ENCODE measurements around the gene MGAT5B.

Gene MGAT5B

GRCh38 chr17:76911299-76912017 is 43.3 kb downstream of the MGAT5B start:
- FAIRE-seq (no peak), DNase-seq (ENCODE audit: insufficient read length) (no peak)
- no peak for TF ChIP-seq TAF1 (IDR thresholded peaks at IDR 0.05; ENCODE audit: borderline replicate concordance, low read depth, low read length)
- no peak for TF ChIP-seq POLR2AphosphoS5 (IDR thresholded peaks at IDR 0.05; ENCODE audit: low read depth, low read length)
- TF ChIP-seq POLR2A (IDR thresholded peaks at IDR 0.05; ENCODE audit: low read depth, low read length), result no peak

GRCh38 chr17:76912421-76913164 is 44.4 kb downstream of the MGAT5B start:
- FAIRE-seq (no peak), DNase-seq (ENCODE audit: insufficient read length) (no peak)
- no peak for TF ChIP-seq POLR2A (IDR thresholded peaks at IDR 0.05; ENCODE audit: low read depth, low read length)
- no peak for TF ChIP-seq TAF1 (IDR thresholded peaks at IDR 0.05; ENCODE audit: borderline replicate concordance, low read depth, low read length)
- TF ChIP-seq POLR2AphosphoS5 (IDR thresholded peaks at IDR 0.05; ENCODE audit: low read depth, low read length), result no peak

- DNase-seq (ENCODE audit: insufficient read length) (no peak), FAIRE-seq (no peak)
- no peak for TF ChIP-seq POLR2AphosphoS5 (IDR thresholded peaks at IDR 0.05; ENCODE audit: low read depth, low read length)
- no peak for TF ChIP-seq TAF1 (IDR thresholded peaks at IDR 0.05; ENCODE audit: borderline replicate concordance, low read depth, low read length)
- no peak for TF ChIP-seq POLR2A (IDR thresholded peaks at IDR 0.05; ENCODE audit: low read depth, low read length)
Measured at GRCh38 chr17:76914937-76915336, 46.7 kb downstream of the MGAT5B start.

- TF ChIP-seq POLR2AphosphoS5 (IDR thresholded peaks at IDR 0.05; ENCODE audit: low read depth, low read length) (no peak), POLR2A (IDR thresholded peaks at IDR 0.05; ENCODE audit: low read depth, low read length) (no peak), TAF1 (IDR thresholded peaks at IDR 0.05; ENCODE audit: borderline replicate concordance, low read depth, low read length) (no peak)
- FAIRE-seq (no peak), DNase-seq (ENCODE audit: insufficient read length) (no peak)
Measured at GRCh38 chr17:76915840-76916510, 47.8 kb downstream of the MGAT5B start.

DNA sequence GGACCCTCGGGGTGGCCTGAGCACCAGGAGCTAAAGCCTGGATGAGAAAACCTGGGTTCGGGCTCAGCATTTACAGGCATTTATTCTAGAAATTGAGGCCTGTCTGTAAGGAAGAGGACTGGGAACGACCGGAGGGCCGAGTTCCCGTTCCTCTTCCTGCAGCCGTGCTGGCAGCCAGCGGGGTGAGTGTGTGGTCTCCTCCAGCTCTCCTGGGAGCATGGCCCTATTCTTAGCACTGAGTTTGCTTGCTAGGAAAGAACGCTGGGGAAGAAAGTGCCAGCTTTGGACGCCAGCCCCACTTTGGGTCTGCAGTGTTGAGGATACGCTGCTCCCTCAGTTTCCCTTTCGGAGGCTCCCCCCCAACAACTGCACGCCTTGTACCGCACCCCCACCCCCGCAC is 49.6 kb downstream of the MGAT5B start:
- FAIRE-seq (no peak), DNase-seq (ENCODE audit: insufficient read length) (no peak)
- TF ChIP-seq POLR2AphosphoS5 (IDR thresholded peaks at IDR 0.05; ENCODE audit: low read depth, low read length) (no peak), TAF1 (IDR thresholded peaks at IDR 0.05; ENCODE audit: borderline replicate concordance, low read depth, low read length) (no peak), POLR2A (IDR thresholded peaks at IDR 0.05; ENCODE audit: low read depth, low read length) (no peak)

DNA sequence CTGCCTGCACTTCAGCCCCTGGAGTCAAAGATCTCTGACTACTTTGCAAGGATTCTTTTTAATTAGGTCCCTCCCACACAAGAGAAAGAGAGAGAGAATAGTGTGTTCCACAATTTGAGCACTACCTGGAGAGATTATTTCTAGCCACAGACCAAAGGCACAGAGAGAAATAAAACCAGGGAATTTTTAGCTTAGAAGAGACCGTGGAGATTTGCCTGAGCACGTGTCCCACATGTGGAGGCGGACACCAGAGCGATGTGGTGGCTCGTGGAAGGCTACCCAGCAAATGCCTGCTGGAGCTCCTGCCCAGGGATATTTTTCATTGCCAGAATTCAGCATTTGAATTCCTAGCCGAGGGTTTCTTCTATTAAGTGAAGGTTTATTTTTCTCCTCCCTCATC is 50.6 kb downstream of the MGAT5B start:
- FAIRE-seq (no peak), DNase-seq (ENCODE audit: insufficient read length) (no peak)
- no peak for TF ChIP-seq POLR2AphosphoS5 (IDR thresholded peaks at IDR 0.05; ENCODE audit: low read depth, low read length)
- TF ChIP-seq POLR2A (IDR thresholded peaks at IDR 0.05; ENCODE audit: low read depth, low read length), result no peak
- TF ChIP-seq TAF1 (IDR thresholded peaks at IDR 0.05; ENCODE audit: borderline replicate concordance, low read depth, low read length), result no peak

DNA sequence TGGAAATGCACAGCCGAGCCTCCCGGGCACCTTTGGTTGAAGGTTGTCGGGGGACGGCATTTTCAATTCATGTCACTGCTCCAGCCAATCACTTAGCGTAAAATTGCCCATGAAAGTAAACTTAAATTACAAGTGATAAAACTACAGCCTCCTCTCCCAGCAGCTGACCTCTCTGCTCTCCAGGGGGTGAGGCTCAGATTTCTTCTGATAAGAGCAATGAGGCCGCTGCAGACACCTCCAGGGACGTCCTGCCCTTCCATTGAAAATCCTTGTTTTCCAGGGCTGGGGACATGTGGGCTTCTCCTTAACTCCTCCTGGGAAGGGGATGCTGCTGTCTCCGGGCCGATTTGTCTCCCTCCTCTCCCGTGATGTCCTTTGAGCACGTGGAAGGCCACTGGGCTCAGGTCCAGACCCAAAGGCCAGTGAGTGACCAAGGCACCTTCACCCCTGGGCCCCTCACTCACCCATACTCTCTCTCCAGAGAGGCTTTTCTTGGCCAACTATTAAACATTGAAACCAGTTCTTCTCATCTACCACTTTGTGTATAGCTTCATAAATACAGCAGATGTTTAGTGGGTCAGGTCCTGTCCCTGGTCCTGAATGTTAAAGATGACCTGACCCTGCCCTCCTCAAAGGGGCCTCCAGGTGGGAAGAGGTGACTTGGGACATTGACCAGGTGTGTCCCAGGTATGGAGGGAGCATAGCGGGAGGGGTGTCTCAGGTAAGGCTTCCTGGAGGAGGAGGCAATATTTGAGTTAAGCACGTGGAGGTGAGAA is 52.3 kb downstream of the MGAT5B start:
- DNase-seq (ENCODE audit: insufficient read length) (no peak), FAIRE-seq (no peak)
- no peak for TF ChIP-seq POLR2A (IDR thresholded peaks at IDR 0.05; ENCODE audit: low read depth, low read length)

DNA sequence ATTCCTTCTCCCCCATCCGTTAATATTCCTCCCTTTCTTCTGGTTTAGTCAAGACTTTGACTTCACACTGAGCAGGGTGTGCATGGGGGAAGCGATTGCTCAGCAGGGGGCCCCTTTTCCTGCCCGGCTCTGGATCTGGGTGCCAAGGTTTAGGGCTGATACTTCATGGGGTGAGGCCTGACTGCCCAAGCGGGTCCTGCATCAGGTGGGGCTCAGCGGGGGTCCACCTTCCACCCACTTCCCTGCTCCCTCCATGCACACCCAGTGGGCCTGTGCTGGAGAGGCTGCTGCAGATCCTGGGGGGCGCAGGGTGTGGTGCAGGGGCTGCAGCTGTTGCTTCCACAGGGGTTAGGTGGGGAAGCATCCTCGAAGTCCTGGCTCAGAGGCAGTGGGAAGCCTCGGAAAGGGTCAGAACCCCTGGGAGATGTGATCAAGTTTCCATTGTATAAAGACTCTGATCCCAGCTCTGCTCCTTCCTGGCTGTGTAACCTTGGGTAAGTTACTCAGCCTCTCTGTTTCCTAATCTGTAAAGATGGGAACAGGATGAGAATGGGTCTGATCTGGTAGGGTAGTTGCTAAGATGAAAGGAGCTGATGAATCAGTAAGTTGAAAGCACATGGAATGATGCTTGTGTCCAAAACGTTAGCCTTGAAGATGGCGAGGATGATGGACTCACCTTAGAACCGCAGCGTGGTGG is 53.3 kb downstream of the MGAT5B start:
- FAIRE-seq (no peak), DNase-seq (ENCODE audit: insufficient read length) (no peak)
- no peak for TF ChIP-seq TAF1 (IDR thresholded peaks at IDR 0.05; ENCODE audit: borderline replicate concordance, low read depth, low read length)
- no peak for TF ChIP-seq POLR2A (IDR thresholded peaks at IDR 0.05; ENCODE audit: low read depth, low read length)
- TF ChIP-seq POLR2AphosphoS5 (IDR thresholded peaks at IDR 0.05; ENCODE audit: low read depth, low read length), result no peak

DNA sequence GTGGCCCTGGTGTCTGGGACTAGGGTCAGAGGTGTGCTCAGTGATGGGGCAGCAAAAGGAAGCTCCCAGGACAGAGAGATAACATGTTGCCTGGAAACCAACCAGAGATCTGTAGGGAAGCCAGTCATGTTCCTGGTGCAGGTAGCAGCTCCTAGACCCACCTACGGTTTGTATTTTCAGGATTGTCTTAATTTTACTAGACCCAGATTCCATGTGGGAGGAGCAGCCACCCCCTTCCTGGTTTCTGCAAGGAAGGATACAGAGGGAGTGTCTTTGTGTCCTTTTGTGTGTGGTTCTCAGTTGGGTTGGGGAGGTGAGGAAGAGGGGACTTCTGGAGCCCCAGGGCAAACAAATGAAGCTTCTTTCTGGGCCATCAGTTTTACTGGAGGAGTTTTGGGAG is 53.9 kb downstream of the MGAT5B start:
- FAIRE-seq, result no peak
- no peak for DNase-seq (ENCODE audit: insufficient read length)
- TF ChIP-seq TAF1 (IDR thresholded peaks at IDR 0.05; ENCODE audit: borderline replicate concordance, low read depth, low read length) (no peak), POLR2A (IDR thresholded peaks at IDR 0.05; ENCODE audit: low read depth, low read length) (no peak), POLR2AphosphoS5 (IDR thresholded peaks at IDR 0.05; ENCODE audit: low read depth, low read length) (no peak)

GRCh38 chr17:76922967-76923366 is 54.8 kb downstream of the MGAT5B start:
- DNase-seq (ENCODE audit: insufficient read length), result no peak
- TF ChIP-seq POLR2A (IDR thresholded peaks at IDR 0.05; ENCODE audit: low read depth, low read length) (no peak), POLR2AphosphoS5 (IDR thresholded peaks at IDR 0.05; ENCODE audit: low read depth, low read length) (no peak), TAF1 (IDR thresholded peaks at IDR 0.05; ENCODE audit: borderline replicate concordance, low read depth, low read length) (no peak)
- no peak for FAIRE-seq

- no peak for DNase-seq (ENCODE audit: insufficient read length)
- FAIRE-seq, result no peak
- TF ChIP-seq POLR2AphosphoS5 (IDR thresholded peaks at IDR 0.05; ENCODE audit: low read depth, low read length) (no peak), TAF1 (IDR thresholded peaks at IDR 0.05; ENCODE audit: borderline replicate concordance, low read depth, low read length) (no peak), POLR2A (IDR thresholded peaks at IDR 0.05; ENCODE audit: low read depth, low read length) (no peak)
Measured at GRCh38 chr17:76923491-76923890, 55.3 kb downstream of the MGAT5B start.

Data from GM12892 (cell line).